ENCODE data around the gene SLC35A2.
A peak's percentile ranks its signal among the peaks of the same experiment; 100 is the strongest.

The SLC35A2 gene

DNA sequence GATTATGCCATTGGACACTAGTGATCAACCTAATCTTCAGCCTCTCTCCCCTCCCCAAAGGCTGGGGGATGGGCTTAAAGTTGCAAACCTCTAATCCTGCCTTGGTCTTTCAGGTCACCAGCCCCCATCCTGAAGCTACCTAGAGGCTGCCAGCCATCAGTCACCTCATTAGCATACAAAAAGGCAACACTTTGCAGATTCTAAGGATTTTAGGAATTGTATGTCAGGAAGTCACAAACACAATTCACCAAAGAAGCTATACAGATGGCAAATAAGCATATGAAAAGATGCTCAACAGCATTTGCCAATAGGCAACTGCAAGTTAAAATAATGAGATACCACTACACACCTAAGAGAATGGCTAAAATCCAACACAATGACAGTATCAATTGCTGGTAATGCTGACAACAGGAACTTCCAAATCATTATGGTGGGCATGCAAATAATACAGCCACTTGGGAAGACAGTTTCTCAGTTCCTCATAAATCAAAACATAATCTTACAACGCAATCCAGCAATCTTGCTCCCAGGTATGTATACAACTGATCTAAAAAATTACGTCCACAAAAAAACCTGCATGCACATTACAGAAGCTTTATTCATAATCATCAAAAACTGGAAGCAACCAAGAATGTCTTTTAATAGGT, 16.4 kb upstream of the SLC35A2 start:
- DNase-seq (ENCODE audit: low spot score) (no peak), FAIRE-seq (no peak)

DNA sequence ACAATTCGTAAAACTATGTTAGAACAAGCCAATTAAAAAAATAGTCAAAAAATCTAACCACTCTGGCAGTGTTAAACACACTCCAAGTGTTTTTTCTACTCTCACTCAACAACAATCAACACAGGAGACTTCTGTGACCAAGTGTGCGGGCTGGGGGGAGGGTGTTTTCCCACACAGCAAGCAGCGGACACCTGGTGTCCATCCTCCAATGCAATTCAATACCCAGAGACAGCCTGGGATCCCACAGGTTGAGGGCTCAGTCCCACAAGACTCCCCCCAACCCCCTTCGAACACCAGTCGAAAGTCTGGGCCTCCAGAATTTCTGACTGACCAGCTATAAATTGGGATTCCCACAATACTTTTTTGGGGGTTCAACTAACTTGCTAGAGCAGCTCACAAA, 15.7 kb upstream of the SLC35A2 start:
- DNase-seq (ENCODE audit: low spot score) = no peak
- no peak for FAIRE-seq

DNA sequence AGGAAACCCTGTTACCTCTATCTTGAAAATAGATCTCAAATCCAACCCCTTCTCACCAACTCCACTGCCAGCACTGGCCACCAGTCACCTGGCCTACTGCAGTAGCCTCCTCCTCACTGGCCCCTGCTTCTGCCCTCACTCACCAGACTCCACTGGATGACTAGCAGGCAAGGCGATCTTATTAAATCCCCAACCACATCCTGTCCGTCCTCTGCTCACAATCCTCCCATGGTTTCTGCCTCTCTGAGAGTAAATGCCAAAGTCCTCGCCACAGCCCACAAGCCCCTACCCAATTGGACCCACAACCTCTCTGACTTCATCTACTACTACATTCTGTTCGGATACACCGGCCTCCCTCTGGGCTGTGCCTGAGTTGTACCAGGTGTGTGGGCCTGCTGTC, 12.8 kb upstream of the SLC35A2 start:
- no peak for DNase-seq (ENCODE audit: low spot score)
- no peak for FAIRE-seq

DNA sequence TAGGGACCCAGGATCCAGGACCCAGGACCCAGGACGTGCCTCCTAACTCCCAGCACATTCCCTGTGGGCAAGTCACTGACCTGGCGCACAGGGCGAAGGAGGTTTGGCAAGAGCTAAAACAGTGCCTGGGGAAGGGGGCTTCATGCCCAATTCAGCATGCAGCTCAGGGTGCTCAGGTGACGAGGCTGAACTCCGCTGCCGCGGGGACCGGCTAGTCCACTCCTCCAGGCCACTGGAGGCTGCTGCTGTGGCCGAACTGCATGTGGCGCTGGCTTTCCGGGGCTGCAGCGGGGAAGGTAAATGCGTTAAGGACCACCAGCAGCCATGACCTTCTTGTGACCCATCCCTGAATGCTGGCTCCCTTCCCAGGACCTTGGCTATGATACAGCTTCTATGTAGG, 12.3 kb upstream of the SLC35A2 start:
- no peak for FAIRE-seq
- no peak for DNase-seq (ENCODE audit: low spot score)

DNA sequence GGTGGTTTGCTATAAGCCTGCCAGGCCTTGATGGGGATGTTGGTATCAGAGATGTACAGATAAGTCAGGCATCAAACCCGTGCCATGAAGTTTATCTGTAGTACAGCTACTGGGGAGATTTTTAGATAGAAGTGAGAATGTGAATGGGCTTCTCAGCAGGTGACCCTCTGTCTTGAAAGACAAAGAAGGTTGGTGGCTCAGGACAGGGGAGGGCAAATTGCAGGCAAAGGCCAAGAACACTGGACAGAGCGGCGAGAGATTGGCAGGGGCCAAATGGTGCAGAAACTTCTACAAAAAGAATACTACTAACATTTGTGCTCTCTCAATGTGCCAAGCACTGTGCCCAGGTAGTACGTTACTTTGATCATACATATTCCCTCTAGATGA, 9.3 kb upstream of the SLC35A2 start:
- no peak for FAIRE-seq
- no peak for DNase-seq (ENCODE audit: low spot score)

DNA sequence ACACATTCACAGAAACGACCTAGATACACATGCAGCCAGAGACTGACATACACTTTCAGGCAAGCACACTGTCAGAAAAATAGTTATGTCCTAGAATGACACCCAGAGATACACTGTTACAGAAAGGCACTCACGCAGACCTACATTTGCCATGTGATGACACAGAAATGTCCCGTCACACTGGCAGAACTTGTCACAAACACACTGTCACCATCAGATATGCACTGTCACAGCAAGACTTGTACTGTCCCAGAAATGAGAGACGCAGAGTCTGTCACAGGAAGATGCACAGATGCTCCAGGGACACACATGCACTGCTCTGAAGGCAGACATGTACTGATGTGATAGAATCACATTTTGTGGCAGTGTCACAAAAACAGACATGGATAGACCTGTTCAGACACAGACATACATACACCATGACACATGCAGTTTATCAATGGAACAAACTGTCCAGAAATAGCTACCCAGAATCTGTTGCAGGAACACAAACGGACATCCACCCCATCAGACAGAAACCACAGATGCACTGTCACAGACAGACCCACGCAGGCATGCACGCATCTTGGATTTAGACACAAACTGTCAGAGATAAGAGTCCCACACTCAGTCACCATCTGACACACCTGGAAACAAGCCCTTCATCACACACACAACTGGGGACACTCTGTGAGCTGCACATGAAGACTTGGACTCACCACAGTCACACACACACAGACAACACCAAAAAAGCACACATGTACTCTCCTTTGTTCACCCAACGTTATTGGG, 8.7 kb upstream of the SLC35A2 start:
- DNase-seq (ENCODE audit: low spot score) (no peak), FAIRE-seq (no peak)

DNA sequence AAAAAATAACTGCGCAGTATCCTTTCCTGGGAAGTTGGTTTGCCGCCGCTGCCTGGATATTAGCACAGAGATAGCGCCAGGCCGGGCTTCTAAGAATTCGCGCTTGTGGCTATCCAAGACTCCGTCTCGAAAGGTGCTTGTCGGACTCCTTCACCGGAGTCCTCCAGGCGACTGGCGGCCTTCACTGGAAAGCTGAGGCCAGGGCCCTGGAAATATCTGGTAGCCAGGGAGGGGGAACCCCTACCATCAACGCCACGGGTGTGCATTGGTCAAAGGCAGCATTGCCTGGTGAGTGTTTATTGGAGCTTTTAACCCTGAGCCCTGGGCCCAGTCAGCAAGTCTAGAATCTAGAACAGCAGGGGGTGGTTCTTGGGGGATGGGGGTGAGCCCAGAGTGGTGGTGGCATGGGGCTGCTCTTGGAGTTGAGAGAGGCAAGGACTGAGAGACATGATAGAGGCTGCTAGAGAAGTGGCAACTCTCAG, 8.0 kb upstream of the SLC35A2 start:
- no peak for DNase-seq (ENCODE audit: low spot score)
- no peak for FAIRE-seq

DNA sequence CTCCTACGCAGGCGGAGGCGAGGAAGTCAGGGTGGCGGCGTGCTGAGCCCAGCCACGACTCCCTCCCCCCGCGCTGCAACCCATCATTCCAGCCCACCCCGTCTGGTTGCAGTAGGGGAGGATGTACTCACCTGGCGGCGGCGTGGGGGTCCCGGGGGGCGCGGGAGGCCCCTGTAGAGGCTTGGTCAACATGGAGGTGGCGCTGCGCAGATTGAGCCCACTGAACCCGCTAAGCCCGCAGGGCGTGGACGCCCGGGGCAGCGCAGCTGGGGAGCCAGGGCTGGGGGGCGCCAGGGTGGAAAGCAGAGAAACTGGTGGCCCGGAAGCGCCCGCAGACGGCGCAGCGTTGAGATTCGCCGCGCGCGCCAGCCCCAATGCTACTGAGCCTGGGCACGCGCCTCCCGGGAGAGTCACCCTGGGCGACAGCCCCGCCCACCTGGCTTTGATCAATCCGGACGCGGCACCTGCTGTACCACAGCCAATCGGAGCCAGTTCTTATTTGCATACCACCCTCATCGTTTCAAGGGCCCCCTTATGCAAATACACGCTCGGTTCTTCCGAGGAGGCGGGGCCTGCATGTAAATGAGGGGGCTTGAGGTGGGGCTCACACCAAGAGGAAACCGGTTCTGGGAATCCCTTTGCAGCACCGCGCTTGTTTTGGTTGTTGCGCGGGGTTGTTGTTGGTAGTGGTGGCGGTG, 7.3 kb upstream of the SLC35A2 start, which contains the start of gene PIM2:
Gene PIM2 (minus strand): TSS at position 382 of the 698 bp plus-strand sequence. CDS start 190 bp downstream, at position 192.
- FAIRE-seq = peak; percentile 94
- DNase-seq (ENCODE audit: low spot score) = peak; percentile 85

DNA sequence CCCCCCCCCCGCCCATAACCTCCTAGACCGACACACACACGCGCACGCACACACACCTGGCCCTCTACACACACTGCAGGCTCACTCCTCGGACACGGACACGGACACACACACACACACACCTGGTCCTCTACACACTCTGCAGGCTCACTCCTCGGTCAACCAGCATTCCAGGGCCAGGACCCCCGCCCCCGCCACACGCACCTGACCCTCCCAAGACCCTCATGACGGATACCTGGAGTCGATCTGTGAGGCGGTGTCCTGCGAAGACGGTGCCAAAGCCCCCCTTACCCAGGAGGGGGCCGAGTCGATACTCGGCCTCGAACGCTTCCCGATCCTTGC, 6.8 kb upstream of the SLC35A2 start:
- FAIRE-seq = no peak
- DNase-seq (ENCODE audit: low spot score) = no peak

DNA sequence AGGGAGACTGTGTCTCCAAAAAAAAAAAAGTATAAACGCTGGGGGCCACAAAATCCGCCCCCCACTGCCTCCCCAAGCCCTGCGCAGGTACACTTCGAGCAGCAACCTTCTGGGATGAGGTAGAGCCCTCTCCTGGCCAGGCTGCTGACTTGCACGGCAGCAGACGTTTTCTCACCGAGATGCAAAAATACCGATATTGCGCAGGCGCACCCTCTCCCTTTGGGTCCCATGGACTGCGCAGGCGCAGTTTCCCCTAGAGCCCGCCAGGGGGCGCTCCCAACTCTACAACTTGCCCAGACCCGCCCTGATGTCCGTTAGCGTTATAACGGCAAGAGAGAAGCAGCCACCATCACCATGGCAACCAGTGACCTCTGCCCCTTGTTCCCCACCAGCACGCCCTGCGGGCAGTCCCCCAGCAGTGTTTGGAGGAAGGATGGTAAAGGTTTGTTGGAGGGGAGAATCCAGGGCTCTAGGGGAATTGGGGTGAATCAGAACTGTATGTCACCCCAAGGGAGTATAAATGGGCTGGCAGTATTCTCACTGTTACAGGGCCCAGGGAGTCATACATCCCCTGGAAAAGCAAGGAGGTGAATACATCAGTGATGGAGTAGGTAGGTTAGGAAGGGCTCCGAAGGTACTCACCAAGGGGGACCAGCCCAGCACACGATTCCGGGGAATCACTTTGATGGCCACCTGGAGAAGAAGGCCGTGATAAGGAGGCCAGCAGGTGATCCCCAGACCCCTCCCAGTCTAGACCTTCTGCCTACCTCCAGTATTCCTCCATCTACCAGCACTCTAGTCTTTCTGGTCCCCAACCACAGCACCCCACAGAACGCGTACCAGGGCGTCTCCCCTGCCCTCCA, 5.9 kb upstream of the SLC35A2 start:
- peak; percentile 89 for FAIRE-seq
- peak; percentile 89 for DNase-seq (ENCODE audit: low spot score)

DNA sequence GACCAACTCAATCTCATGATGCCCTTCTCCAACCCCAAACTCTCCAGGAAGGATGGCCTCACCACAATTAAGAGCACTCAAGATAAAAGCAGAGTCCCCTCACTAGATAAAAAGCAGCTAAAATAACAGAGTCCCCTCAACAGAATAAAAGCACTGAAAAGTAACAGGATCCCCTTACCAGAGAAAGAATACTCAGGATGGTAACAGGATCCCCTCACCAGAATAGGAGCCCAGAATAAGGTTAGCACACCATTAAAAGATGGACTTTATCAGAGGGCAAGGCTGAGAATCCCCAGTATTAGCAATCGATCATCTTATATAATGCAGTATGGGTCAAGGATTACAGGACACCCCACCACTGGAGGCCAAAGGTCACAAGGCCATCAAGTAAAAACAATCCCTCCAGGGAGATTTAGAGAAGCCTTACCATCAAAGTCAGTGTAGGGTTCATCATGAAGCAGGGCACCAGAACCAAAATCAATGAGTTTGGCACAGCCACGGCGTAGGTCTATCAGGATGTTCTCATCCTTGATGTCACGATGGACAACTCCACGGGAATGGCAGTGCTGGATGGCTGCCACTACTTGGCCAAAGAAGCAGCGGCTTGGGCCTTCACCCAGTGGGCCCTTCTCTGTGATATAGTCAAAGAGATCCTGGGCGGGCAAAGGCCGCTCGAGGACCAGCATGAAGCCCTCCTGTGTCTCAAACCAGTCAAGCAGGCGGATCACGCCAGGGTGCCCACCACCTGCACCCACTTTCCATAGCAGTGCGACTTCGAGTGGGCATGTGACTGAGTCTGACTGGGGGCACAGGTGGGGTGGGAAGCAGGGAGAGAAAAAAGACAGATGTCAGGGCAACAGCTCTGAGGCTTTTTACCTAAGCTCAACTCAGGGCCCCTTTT, 3.4 kb upstream of the SLC35A2 start:
- DNase-seq (ENCODE audit: low spot score) (no peak), FAIRE-seq (no peak)

DNA sequence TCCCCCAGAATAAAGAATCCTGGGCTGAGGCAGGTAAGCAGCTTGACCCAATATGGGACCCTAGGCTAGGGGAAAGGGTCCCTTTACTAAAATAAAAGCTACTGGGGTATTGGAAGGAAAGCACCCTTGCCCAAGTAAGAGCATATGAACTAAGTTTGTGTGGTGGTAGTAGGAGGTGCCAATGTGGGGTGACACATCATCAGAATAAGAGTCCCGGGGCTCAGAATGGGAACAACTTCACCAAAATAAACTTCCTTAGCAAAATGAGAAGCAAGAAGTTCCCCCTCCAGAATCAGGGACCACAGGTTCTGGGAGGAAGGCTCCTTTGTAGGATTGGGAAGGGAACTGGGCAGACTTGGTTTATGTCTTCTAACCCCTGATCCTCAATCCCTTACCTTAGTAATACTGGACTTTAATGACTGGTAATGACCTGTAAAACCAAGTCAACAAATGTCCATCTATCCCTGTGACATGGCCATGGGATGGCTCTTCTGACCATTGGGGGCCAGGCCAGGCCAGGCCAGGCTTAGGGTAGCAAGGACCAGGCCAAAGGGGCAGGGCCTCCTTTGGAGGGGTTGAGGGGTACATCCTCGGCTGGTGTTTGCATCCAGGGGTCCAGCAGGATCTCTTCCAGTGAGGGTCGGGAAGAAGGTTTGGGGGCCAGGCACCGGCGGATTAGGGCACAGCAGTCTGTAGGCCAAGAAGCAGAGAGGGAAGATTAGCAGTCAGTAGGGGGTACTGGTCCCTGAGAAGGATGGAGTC, 2.3 kb upstream of the SLC35A2 start:
- no peak for DNase-seq (ENCODE audit: low spot score)
- FAIRE-seq = no peak

DNA sequence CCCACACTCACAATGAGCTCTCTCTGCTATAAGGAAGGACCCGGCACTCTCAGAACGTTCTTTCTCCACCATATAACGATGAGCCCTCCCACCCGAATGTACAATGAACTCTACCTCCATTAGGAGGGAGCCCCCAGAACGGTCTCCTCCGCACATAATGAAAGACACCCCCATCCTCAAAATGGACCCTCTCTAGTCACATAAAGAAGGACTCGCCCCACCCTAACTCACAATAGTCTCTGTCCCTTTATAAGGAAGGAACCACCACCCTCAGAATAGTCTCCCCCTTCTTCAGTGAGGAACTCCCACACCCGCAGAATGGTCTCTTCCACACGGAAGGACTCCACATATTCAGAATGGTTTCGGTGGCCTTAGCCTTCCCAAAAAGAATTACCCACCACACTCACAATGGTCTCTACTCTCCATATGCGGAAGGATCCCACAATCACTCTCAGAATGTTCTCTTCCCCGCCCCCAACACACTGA, 477 bp downstream of the SLC35A2 start:
- no peak for DNase-seq (ENCODE audit: low spot score)
- FAIRE-seq = no peak

DNA sequence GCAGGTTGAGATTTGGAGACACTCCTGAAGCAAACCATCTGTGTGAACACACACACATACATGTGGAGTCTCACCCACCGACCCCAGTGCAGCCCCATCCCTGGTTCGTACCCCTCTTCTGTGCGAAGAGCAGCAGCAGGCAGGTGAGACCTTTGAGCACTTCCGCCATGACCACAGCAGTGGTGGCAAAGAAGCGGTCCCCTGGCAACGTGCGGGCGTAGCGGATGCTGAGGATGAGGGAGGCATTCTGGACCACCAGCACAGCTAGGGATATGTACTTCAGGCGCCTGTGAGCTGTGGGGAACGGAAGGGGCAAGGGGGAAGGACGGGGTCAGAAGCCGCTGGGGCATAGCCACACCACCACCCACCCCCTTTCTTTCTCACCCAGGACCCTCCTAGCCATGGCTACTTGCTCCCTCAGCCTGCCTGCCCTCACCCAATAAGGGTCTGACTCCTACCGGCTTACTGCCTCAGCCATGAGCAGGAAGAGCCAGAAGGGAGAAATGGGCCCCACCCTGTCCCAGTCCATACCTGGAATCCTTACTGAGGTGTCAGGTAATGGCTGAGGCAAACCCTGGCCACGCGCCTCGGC, 1.6 kb downstream of the SLC35A2 start:
- FAIRE-seq (no peak), DNase-seq (ENCODE audit: low spot score) (no peak)

DNA sequence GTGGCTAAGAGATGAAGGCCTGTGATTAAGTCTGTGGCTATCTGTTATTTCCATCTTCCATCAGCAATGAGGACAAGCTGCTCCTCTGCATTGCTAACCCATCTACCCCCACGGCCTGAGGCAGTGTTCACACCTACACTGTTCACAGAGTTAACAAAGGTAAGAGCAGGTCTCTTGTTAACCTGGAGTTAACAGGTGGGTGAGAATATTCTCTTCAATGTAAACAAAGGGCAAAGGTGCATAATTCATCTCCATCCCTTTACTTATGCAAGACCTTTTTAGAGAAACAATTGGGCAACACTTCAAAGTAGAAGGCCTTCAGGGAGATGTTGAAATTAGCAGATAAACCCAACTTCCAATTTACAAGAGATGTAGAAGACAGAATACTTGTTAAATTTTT, 2.8 kb downstream of the SLC35A2 start:
- FAIRE-seq = no peak
- no peak for DNase-seq (ENCODE audit: low spot score)

DNA sequence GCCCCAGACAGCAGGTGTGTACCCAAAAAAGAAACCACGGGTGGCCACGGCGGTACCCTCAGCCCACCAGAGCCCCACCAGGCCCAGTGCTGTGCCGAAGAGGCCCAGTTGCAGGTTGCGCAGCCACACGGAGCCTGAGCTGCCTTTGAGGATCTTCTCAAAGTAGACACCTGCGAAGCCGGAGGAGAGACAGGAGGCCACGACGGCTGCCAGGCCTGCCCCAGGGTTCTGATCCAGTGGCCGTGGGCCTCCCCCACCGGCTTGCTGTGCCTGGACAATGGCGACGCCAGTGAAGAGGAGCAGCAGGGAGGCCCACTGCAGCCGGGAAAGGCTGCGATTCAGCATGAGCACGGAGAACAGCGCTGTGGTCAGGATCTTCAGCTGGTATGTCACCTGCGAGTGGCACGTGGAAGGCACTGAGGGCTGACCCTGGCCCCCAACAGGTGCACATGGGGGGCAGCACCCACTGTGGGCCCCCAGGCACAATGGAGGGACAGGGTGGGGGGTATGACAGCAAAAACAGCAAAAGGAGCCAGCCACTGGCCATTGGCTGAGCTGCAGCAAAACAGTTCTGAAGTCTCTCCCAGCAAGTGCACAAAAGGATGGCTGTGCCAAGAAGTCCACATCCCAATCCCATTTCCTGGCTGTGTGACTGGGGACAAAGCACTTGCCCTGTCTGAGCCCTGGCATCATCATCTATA, 6.2 kb downstream of the SLC35A2 start:
- DNase-seq (ENCODE audit: low spot score) (no peak), FAIRE-seq (no peak)

DNA sequence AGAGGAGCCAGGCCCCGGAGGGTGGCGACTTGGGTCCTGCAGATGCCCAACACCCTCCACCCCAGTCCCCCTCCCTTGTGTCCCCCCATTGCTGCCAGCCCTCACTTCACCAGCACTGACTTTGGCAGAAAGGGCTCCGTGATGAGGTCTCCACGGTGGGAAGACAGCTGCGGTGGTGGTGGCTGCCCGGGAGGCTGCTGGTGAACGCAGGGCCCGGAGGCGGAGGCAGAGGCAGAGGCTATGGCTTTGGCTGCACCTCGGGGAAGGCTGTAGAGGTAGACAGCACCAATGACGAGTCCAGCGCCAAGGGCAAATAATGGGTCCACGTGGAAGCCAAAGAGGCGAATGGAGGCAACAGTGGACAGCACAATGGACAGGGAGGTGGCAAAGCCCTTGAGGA, 6.8 kb downstream of the SLC35A2 start:
- DNase-seq (ENCODE audit: low spot score) = no peak
- no peak for FAIRE-seq

DNA sequence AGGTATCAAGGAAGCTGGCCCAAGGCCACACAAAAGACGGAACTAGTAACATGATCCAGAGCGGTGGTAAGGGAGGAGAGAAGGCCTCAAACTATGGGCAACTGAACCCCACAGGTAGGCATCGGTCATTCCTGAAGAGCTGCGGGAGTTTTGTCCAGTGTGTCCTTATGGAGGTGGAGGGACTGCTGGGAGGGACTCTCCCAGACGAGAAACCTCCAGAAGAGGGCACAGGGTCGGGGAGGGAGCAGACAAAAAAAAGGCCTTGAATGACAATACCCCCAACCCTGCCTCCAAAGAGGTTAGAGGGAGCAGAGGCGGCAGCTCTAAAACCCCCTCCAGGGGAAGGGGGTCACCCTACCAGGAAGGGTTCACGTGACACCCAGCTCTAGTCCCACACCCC, 7.3 kb downstream of the SLC35A2 start:
- no peak for DNase-seq (ENCODE audit: low spot score)
- FAIRE-seq = no peak

DNA sequence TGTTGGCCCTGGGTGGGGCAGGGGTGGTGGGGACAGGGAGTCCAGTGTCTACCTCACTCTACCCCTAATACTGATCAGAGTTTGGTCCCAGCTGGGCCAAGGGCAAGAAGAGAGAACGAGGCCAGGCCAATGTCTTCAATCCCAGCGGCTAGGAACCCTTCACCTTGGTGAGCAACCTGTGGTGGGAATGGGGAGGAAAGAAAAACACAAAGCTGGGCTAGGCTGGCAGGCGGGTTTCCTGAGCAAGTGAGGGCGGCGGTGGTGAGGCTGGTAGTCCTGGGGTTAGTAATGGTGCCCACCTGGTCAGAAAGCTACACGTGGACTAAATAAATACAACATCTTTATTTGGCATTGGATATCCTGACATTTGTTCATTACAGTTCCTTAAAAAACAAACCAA, 8.2 kb downstream of the SLC35A2 start:
- DNase-seq (ENCODE audit: low spot score) (no peak), FAIRE-seq (no peak)
